GM21381 (cell line): Measurements from ENCODE around the gene ZDHHC21.

Source experiments
- ATAC-seq: cut with Tn5 transposase; IDR thresholded peaks from one replicate; pipeline ENCODE4 v1.9.1; 2021; ENCODE audit warnings: mild to moderate bottlenecking, moderate library complexity; ENCODE audit not compliant: unreplicated experiment

The ZDHHC21 gene, protein sequence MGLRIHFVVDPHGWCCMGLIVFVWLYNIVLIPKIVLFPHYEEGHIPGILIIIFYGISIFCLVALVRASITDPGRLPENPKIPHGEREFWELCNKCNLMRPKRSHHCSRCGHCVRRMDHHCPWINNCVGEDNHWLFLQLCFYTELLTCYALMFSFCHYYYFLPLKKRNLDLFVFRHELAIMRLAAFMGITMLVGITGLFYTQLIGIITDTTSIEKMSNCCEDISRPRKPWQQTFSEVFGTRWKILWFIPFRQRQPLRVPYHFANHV

DNA sequence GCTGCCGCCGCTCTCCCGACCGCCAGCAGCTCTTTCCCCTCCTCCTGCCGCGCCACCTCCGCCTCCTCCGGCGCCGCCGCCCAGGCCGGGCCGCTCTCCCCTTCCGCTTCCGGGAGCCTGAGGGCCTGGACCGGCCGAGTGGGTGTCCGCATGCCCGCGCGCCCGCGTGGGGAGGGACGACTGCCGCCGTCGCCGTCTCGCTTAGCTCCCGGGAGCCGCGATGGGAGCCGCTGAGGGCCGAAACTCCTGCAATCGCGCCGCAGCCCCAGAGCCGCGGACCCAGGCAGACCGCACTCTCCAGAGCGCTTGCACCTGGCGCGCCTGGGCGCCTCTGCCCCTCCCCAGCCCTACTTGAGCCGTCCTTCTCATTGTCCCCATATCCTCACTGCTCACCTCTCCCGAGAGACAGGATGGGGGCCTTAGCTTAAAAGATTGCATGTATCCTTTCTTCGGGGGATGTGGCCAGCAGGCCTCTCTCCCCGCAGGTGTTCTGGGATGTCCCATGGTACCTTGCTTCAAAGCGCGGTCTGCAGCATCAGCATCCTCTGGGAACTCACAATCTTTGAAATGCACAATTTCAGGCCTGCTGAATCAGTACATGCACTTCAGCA, at the start of gene ZDHHC21:
Gene ZDHHC21 (minus strand): TSS at position 182 of the 611 bp plus-strand sequence. CDS start 19,092 bp downstream, outside the sequence.
- peak; percentile 77 for ATAC-seq

DNA sequence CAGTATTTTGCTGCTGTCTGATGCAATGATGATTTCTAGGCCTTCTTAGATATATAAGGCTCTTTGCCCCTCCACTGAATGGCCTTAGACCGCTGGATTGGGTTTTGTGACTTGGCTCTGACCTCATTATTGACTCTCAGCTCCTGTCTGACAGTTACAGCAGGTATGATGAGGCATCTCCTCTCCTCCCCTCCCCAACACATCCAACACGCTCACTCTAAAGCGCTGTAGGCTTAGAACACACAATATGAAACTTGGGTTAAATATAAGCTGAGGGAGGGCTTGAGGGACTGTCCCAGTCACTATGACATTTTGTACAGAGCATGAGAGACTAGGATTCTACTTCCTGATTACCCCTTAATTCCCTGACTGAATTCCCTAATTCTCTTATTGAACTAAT, 48.1 kb upstream of the ZDHHC21 start:
- no peak for ATAC-seq

DNA sequence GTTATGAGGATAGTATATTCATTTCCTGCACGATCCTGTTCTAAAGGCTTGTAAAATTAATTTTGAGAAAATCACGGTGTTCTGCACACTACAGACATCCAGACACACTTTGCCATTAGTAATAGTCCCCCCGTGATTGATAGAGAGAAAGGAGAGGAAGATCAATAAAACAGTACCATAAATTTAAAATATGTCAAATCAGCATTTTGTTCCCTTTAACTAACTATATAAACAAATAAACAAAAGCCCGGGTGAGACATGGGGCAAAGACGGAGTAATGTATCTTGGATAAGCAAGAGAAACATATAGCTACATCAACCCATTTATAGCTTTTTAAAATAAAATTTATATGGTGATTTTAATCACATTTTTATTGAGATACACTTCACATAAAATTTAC, 39.9 kb upstream of the ZDHHC21 start:
- ATAC-seq: no peak

DNA sequence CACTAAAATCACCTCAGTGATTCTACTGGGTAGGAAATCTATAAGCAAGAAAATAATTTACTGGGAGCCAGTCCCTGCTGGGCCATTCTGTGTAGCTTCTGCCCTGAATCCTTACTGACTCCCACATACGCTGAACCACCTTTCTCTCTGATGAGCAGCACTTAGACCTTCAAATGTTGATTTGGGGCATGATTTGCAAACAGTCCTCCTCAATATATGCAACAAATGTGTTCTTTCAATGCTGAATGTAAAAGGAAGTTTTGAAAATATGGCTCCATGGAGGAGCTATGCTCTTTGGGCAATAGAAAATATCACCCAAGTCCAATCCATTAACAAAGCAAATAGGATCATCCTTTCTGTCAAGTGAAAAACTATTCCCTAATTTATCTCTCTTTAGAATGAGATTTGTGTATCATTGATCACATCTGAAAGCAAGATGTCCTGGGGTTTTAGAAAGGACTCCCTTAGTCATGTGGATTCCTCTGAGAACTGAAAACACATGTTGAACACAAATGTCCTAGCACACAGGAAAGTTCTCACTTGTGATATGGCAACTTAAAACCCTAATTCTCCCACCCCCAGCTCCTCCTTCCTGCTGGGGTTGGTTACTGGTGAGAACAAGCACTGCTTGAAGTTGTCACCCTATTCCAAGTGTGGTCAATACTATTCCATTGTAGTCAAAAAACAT, 38.2 kb upstream of the ZDHHC21 start:
- ATAC-seq: no peak

DNA sequence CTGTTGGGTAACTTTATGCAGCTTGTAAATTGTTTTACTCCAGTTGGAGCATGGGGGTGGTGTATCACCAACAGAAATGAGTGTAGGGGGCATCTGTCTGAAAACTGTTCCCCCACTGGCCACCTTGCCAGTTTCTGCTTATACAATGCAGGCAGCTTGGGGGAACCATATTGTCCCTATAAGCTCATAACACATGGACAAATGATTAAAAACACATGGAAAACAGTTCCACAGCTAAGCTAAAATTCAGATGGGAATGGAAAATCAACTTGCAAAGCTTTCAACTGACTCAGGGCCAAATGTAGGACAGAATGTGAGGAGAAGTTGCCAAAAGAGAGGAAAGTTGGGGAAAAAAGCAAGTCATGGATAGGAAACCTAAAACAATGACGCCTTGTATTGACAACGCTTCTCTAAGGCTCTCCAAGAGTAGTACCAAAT, 37.2 kb upstream of the ZDHHC21 start:
- ATAC-seq: no peak

DNA sequence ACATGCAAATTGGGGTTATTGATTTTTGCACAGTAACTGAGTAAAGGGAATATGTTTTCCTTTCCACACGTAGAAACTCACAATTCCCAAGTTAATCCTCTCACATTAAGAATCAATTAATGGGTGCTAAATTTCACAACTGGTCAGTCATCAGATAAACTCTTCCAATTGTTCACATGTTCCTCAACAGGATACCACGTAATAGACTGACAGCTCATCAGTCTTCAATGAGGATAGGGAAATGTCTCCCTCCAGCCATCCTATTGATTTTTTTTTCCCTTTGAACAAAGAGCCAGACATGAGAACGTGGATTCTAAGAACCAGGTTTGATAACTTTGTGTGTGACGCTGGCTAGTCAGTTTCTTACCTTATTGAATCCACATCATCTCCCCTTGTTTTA, 30.1 kb upstream of the ZDHHC21 start:
- no peak for ATAC-seq

DNA sequence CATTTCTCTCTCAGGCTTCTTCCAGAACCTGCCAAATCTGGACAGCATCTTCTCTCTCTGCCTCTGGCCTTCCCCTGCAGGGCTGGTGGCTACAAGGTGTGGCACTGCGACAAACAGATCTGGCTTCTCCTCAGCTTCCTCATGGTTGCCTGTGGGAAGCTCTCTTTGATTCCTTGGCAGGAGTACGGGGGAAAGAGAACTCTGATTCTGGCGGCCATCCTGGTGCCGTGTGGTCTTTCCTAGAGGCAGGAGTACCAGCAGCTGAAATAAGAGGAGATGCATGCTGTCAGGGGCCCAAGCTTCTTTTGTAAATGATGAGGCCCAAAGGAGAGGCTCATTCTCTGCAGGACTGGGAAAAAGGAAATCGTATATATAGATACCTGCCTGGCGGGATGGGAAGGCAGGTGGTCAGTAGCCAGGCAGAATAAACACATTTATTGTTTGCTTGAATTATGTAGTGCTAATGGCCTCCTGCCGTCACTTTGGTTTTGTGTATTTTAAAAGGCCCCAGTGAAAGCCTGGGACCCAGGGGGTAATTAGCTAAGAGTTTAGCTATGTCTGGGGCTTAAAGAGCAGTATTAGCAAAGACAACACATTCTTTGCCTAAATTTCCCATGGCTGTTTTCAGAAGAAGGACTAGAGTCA, 29.3 kb upstream of the ZDHHC21 start, which contains the start of gene CER1:
Gene CER1 (minus strand): TSS at position 343 of the 645 bp plus-strand sequence. CDS start 61 bp downstream, at position 282.
- ATAC-seq: no peak

DNA sequence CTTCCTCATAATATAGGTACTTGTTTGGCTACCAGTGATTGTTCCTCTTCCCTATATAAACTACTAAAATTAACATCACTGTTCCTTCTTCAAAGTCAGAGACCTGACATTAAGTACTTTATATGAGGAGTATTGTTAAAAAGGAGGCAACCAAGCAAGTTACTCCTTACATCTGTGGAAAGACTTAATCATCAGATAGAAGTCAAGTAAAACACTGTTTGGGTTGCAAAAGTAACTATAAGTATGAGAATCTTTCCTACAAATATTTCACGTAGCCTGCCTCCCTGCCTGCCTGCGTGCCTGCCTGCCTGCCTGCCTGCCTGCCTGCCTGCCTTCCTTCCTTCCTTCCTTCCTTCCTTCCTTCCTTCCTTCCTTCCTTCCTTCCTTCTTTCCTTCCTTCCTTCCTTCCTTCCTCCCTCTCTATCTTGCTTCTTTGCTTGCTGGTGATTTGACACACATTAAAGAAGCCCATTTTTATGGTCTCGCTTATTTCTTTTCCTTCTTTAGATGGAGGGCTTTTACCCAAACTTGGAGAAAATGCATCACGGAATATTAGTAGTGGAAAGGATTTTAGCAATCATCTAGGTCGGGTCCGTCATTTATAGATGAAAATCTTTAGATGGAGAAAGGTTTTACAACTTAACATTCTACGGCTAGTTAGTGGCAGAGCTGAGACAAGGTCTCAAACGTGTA, 26.1 kb upstream of the ZDHHC21 start:
- no peak for ATAC-seq

DNA sequence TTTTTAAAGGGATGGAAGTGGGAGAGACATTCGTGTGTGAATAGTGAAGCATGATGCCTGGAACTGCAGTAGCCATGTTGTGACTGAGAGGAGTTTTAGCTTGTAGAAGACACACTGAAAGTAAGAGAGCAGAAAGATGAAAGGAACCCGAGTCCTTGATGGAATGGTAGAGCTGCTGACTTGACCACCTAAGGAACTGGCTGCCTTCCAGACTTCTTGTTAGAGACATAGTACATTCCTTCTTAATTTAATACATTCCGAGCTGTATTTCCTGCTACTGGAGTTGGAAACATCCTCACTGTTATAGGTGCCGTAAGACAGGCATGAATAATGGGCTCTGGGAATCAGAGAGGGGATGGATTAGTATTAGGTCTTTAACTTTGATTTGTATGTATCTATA, 21.9 kb upstream of the ZDHHC21 start:
- no peak for ATAC-seq

DNA sequence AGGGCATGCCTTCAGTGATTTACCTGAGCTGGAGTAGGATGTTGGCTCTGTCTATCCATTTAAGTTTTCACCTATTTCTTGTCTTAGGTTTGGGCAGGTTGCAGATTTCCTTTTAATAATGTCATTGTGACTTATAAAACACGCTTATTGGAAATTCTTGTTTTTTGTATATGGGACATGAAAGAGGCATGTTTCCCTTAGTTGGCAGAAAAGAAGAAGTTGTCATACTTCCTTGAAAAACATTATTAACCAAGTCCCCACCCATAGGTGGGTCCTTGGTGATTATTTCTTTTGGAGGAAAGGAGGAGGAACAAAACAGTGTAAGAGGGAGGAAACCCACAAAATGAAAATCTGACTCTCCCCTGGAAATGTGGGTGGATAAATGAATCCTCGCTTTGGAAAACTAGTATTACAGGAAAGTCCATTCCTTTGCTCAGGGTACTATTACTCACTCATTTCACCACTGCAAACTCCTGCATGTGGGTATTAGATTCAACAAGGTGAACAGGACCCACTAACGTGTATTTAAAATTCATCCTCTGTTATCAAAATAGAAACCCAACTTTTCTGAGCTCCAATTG, 20.0 kb upstream of the ZDHHC21 start:
- no peak for ATAC-seq

DNA sequence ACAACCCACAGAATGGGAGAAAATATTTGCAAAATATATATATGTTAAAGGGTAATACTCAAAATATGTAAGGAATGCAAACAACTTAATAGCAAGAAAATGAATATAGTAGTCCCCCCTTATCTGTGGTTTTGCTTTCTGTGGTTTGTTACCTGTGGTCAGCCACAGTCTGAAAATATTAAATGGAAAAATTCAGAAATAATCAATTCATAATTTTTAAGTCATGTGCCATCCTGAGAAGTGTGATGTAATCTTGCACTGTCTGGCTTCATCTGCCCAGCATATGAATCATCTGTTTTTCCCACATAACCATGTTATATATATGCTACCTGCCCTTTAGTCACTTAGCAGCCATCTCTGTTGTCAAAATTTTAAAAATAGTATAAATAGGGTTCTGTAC, 17.6 kb upstream of the ZDHHC21 start:
- ATAC-seq: no peak

DNA sequence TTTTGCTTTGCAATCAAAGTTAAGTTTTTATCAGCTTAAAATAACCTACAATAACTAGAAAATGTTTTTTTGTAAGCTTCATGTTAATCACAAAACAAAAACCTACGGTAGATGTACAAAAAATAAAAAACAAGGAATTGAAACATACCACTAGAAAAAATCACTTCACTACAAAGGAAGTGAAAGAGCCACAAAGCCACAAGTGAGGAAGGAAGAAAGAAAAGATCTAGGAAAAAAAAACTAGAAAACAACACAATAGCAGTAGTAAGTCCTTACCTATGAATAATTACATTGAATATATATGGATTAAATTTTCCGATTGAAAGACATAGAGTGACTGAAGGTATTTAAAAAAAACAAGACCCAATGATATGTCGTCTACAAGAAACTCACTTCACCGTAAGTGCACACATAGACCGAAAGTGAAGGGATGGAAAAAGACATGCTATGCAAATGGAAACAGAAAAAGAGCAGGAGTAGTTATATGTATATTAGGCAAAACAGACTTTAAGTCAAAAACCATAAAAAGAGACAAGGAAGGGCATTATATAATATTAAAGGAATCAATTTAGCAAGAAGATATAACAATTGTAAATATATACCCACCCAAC, 13.4 kb upstream of the ZDHHC21 start:
- no peak for ATAC-seq

DNA sequence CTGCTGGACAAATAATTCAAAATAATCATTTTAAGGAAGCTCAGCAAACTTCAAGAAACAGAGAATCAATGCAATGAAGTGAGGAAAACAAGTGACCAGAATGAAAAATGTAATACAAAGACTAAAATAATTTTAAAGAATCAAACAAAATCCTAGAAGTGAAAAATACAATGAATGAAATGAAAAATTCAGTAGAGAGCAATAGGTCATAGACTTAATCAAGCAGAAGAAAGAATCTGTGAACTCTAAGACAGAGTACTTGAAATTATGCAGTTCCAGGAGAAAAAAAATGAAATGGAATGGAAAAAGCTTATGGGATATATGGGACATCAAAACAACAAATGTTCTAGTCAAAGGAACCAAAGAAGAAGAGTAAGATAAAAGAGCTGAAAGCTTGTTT, 11.8 kb upstream of the ZDHHC21 start:
- no peak for ATAC-seq

DNA sequence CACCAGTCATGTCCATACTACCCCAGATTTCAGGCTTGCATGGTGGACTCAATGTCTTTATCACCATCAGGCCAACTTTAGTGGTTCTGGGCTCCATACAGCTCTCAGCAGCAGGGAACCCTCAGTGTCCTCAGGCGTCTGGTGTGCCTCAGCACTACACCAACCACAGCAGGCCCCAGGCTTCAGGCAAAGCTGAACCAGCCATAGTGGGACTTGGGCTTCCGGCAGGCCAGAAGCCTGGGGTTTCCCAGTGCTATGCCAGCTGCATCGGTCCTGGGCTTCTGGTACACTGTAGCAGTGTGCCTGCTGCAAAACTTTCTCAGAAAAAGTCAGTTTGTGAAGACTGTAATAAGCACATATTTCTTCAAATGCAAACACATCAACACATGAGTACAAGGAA, 11.0 kb upstream of the ZDHHC21 start:
- no peak for ATAC-seq

DNA sequence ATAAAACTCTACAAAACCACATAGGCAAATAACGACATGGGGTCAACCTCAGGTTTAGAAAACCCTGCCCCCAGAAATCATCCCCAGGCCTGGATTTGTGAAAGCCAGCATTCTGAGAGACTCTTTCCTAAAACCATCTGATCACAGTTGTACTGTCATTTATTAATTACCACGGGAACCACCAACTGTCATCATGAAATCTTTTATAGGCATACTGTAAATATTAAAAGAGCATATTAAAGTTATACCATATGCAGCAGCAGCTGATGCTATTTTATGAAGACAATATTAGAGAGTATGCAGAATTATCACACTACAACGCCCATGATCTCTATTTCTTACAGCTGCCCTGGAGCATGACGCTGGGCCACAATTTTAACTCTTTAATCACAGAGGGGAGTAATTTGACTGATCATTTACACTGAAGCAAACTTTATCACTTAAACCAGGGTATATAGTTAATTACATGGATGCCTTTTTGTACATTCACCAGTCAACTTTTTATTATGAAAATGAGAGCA, 9.0 kb upstream of the ZDHHC21 start:
- ATAC-seq: no peak

DNA sequence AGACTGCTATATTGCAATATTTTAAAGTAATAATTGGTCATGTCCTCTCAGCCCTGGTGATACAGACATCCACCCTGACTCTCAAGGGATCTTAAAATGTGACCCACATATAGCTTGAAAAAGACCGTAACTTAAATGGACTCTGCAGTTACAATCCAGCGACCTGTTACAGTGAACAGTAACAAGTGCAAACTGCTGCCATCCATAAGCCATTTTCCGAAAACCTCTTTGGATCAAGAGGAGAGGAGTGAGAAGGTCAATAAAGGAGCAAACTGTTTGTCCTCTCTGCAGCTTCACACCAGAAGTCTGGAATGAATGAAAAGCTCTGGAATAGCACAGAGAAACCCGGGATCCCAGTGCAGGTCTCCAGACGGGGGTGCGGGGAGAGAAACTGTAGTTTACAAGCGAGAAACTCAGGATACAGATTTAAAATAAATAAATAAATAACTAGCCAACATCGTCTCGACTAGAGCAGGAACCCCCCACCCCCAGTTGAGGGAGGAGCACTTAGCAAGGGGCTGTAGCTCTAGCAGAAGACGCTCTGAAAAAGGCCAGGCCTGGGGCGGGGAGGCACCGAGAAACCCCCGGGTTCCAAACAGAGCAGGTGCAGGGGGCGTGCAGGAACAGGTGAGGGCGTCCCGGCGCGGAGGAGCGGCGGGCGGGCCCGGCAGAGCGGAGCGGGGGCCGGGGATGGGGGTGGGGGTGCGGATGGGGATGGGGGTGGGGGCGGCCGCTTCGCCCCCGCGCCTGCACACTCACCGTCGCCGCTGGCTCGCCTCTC, 572 bp downstream of the ZDHHC21 start:
- ATAC-seq: peak; percentile 36

DNA sequence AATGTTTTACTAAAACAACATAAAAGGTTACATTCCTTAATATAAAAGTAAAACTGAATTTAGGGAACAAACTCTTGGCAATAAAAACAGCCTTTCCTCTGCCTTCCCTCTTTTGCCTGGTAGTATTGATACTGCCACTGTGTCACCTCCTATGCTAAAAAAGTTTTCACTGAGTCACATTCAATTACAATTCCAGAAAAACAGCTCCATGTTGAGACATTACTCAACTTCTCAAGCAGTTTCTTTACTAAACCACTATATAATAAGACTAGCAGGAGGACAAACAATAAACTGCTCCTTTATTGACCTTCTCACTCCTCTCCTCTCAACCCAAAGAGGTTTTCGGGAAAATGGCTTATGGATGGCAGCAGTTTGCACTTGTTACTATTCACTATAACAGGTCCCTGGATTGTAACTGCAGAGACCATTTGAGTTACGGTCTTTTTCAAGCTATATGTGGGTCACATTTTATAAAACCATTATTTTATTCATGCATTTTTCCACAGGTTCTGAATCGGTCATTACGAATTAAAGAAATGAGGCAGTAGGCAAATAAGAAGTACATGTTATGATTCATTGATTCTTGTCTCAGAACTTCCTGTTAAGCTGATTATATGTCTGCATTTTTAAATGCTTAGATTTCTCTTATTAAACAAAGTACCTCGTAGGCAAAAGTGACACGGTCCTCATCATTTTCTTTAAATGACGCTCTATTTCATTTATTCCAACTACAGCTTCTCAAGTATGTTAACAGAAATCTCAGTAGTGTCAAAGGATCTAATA, 2.1 kb downstream of the ZDHHC21 start:
- no peak for ATAC-seq

DNA sequence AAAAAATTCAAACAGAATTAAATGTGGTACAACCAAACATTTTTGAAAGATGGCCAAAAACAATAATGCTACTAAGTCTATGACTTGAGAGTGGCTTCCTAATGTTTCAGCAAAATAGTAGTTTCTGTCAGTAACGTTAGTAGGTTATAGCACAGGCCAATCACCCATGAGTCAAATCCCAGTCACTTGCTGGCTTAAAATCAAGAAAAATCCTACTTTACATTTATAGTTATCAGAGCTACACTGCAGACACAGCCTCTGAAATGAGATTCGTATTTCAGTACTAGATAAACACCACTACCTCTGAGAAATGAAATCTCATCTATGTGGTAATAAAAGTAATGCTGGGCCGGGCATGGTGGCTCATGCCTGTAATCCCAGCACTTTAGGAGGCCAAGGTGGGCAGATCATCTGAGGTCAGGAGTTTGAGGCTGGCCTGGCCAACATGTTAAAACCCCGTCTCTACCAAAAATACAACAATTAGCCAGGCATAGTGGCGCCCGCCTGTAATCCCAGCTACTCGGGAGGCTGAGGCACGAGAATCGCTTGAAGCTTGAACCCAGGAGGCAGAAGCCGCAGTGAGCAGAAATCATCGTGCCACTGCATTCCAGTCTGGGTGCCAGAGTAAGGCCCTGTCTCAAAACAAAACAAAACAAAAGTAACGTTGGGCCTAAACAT, 6.1 kb downstream of the ZDHHC21 start:
- ATAC-seq: no peak
